ENCODE results near the gene SVOPL.
A peak's percentile ranks its signal among the peaks of the same experiment; 100 is the strongest.
"Not testable (repeated sequence)": the region's sequence is repeated elsewhere in the genome, so short reads cannot be mapped to it uniquely, and the experiment has no call there.

The SVOPL gene

GRCh38 chr7:138700857-138701536, at the start of gene SVOPL:
SVOPL (minus strand) TSS chr7:138701362; CDS start chr7:138679045, 22,317 bp downstream.
- intact Hi-C loops (cut with DNase I), result no loop called here
- peak in 1 of 10 donors; percentile 51 for DNase-seq

GRCh38 chr7:138750473-138750872, 49.3 kb upstream of the SVOPL start:
- no peak for DNase-seq
- intact Hi-C loops (cut with DNase I), result no loop called here

GRCh38 chr7:138749960-138750359, 48.8 kb upstream of the SVOPL start:
- no peak for DNase-seq
- intact Hi-C loops (cut with DNase I), result no loop called here

GRCh38 chr7:138748666-138749065, 47.5 kb upstream of the SVOPL start:
- intact Hi-C loops (cut with DNase I), result no loop called here
- DNase-seq, result no peak

- no peak for DNase-seq
- intact Hi-C loops (cut with DNase I), result no loop called here
Observed at GRCh38 chr7:138746073-138746472, 44.9 kb upstream of the SVOPL start.

GRCh38 chr7:138745189-138745588, 44.0 kb upstream of the SVOPL start:
- intact Hi-C loops (cut with DNase I), result no loop called here
- DNase-seq, result no peak

- peak in 1 of 10 donors; percentile 12 for DNase-seq
- intact Hi-C loops (cut with DNase I), result no loop called here
Observed at GRCh38 chr7:138741453-138741735, 40.2 kb upstream of the SVOPL start.

- intact Hi-C loops (cut with DNase I), result loop anchor here (5.0 to 10.0 kb wide), 2 partner anchors 278 to 835 kb away; partner anchors contain the start of gene TRIM24
- DNase-seq, result no peak
Observed at GRCh38 chr7:138739859-138740258, 38.7 kb upstream of the SVOPL start.

GRCh38 chr7:138738551-138739335, 37.6 kb upstream of the SVOPL start:
- peak; percentile 62 to 98 (median 89) for DNase-seq
- intact Hi-C loops (cut with DNase I), result loop anchor here (1.0 to 10.0 kb wide), 3 partner anchors 276 to 834 kb away; partner anchors contain the start of gene TRIM24

- intact Hi-C loops (cut with DNase I), result loop anchor here (1.0 to 10.0 kb wide), 3 partner anchors 276 to 833 kb away; partner anchors contain the start of gene TRIM24
- DNase-seq, result no peak
Observed at GRCh38 chr7:138738114-138738513, 37.0 kb upstream of the SVOPL start.

- intact Hi-C loops (cut with DNase I), result loop anchor here (5.0 to 10.0 kb wide), 2 partner anchors 273 to 831 kb away; partner anchors contain the start of gene TRIM24
- no peak for DNase-seq
Observed at GRCh38 chr7:138735399-138735798, 34.2 kb upstream of the SVOPL start.

- DNase-seq, result not testable (repeated sequence)
- intact Hi-C loops (cut with DNase I), result loop anchor here (10.0 kb wide), 1 partner anchor 827 kb away; no protein-coding TSS in a partner anchor
Observed at GRCh38 chr7:138731733-138732132, 30.6 kb upstream of the SVOPL start.

GRCh38 chr7:138729444-138729843, 28.3 kb upstream of the SVOPL start:
- intact Hi-C loops (cut with DNase I), result no loop called here
- no peak for DNase-seq

- intact Hi-C loops (cut with DNase I), result no loop called here
- DNase-seq, result peak in 1 of 10 donors; percentile 2
Observed at GRCh38 chr7:138727336-138728099, 26.4 kb upstream of the SVOPL start.

- DNase-seq, result peak in 1 of 10 donors; percentile 31
- intact Hi-C loops (cut with DNase I), result no loop called here
Observed at GRCh38 chr7:138726288-138726687, 25.1 kb upstream of the SVOPL start.

GRCh38 chr7:138720286-138720685, 19.1 kb upstream of the SVOPL start:
- no peak for DNase-seq
- intact Hi-C loops (cut with DNase I), result no loop called here

GRCh38 chr7:138716889-138717288, 15.7 kb upstream of the SVOPL start:
- peak in 1 of 10 donors; percentile 56 for DNase-seq

GRCh38 chr7:138713191-138713590, 12.0 kb upstream of the SVOPL start:
- intact Hi-C loops (cut with DNase I), result no loop called here

More at GRCh38 chr7:138716889-138717288, 15.7 kb upstream of the SVOPL start:
- intact Hi-C loops (cut with DNase I), result no loop called here

GRCh38 chr7:138712652-138713051, 11.5 kb upstream of the SVOPL start:
- intact Hi-C loops (cut with DNase I), result no loop called here
- no peak for DNase-seq

More at GRCh38 chr7:138713191-138713590, 12.0 kb upstream of the SVOPL start:
- DNase-seq, result no peak

- no peak for DNase-seq
- intact Hi-C loops (cut with DNase I), result no loop called here
Observed at GRCh38 chr7:138710536-138711385, 9.6 kb upstream of the SVOPL start.

All from posterior cingulate gyrus (tissue), 11 donors.